Neural cell (in vitro differentiated cells): ENCODE data around the gene PCCA.

ENCODE experiments used
- EP300 ChIP-seq: fragments of 450-650 bp; conservative IDR thresholded peaks from 2 replicates; pipeline ENCODE4 v1.6.1; 2014; ENCODE audit warnings: antibody characterized with exemption, mild to moderate bottlenecking, moderate library complexity; ENCODE audit not compliant: poor library complexity, severe bottlenecking
- POLR2AphosphoS5 ChIP-seq: IDR thresholded peaks from 2 replicates; pipeline ENCODE4 v1.6.1; 2012
- TF ChIP-seq, protein P1 (sequence below): fragments of 450-650 bp; IDR thresholded peaks from 2 replicates; pipeline ENCODE4 v1.5.1; 2014; ENCODE audit warnings: antibody characterized with exemption, mild to moderate bottlenecking, moderate library complexity; ENCODE audit not compliant: poor library complexity, severe bottlenecking
- TF ChIP-seq, protein P2 (sequence below): IDR thresholded peaks from 2 replicates; pipeline ENCODE4 v1.6.1; 2012; ENCODE audit warnings: borderline replicate concordance

DNA sequence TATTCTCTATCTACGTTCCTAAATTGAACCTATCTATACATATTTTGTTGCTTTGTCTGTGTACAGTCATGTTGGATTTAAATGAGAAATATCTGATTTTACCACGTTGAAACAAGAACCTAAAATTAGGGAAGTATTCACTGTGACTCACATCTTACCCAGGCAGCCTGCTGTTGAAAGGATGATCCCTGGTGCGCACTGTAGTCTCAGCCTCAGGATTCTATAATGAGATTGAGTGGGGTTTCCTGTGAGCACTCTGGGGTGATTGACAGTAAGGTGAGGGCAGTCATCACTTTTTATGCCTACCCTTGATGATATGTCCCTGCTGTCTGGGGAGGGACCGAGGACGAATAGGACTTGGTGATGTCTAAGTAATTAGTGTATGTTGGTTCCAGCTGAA lies 35.4 kb downstream of the PCCA start:
- TF ChIP-seq, protein P1, sequence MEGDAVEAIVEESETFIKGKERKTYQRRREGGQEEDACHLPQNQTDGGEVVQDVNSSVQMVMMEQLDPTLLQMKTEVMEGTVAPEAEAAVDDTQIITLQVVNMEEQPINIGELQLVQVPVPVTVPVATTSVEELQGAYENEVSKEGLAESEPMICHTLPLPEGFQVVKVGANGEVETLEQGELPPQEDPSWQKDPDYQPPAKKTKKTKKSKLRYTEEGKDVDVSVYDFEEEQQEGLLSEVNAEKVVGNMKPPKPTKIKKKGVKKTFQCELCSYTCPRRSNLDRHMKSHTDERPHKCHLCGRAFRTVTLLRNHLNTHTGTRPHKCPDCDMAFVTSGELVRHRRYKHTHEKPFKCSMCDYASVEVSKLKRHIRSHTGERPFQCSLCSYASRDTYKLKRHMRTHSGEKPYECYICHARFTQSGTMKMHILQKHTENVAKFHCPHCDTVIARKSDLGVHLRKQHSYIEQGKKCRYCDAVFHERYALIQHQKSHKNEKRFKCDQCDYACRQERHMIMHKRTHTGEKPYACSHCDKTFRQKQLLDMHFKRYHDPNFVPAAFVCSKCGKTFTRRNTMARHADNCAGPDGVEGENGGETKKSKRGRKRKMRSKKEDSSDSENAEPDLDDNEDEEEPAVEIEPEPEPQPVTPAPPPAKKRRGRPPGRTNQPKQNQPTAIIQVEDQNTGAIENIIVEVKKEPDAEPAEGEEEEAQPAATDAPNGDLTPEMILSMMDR = no peak
- TF ChIP-seq EP300 (no peak), POLR2AphosphoS5 (no peak)
- TF ChIP-seq, protein P2, sequence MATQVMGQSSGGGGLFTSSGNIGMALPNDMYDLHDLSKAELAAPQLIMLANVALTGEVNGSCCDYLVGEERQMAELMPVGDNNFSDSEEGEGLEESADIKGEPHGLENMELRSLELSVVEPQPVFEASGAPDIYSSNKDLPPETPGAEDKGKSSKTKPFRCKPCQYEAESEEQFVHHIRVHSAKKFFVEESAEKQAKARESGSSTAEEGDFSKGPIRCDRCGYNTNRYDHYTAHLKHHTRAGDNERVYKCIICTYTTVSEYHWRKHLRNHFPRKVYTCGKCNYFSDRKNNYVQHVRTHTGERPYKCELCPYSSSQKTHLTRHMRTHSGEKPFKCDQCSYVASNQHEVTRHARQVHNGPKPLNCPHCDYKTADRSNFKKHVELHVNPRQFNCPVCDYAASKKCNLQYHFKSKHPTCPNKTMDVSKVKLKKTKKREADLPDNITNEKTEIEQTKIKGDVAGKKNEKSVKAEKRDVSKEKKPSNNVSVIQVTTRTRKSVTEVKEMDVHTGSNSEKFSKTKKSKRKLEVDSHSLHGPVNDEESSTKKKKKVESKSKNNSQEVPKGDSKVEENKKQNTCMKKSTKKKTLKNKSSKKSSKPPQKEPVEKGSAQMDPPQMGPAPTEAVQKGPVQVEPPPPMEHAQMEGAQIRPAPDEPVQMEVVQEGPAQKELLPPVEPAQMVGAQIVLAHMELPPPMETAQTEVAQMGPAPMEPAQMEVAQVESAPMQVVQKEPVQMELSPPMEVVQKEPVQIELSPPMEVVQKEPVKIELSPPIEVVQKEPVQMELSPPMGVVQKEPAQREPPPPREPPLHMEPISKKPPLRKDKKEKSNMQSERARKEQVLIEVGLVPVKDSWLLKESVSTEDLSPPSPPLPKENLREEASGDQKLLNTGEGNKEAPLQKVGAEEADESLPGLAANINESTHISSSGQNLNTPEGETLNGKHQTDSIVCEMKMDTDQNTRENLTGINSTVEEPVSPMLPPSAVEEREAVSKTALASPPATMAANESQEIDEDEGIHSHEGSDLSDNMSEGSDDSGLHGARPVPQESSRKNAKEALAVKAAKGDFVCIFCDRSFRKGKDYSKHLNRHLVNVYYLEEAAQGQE = no peak
